HCT116 (cell line): ENCODE measurements around the gene RHOB. TPM values are rescaled to one million over a fixed set of nuclear protein-coding genes. Genes with fewer than 3 reads are reported as not detected.

ENCODE experiments used
- ATAC-seq: fragments of 200-7000 bp; cut with Tn5 transposase; 2 replicates; pipeline ENCODE4 v1.9.1; 2020; ENCODE audit warnings: mild to moderate bottlenecking, moderate library complexity
- BruUV-seq: library from RNA; stranded (reverse); fragments of 400-500 nt; replicated peaks from 2 replicates; lab custom pipeline; 2021; lab: Mats Ljungman, UMichigan
- CTCF ChIA-PET: fragments of 300-600 bp; sonication (Branson Sonifier 250); formaldehyde crosslinking; loops from one replicate; lab custom pipeline; 2021; ENCODE audit warnings: antibody characterized with exemption; lab: Charles Lee
- POLR2A ChIA-PET: fragments of 300-600, 350-600 bp; sonication (Branson Sonifier 250); formaldehyde crosslinking; loops from one replicate; lab custom pipeline; 2021; ENCODE audit warnings: antibody characterized with exemption; lab: Charles Lee
- RAD21 ChIA-PET, 2 experiments: fragments of 300-600 bp; sonication (Branson Sonifier 250); formaldehyde crosslinking; loops; one replicate each; lab custom pipeline; 2023; ENCODE audit warnings: low total read pairs in 2 of 2; ENCODE audit not compliant: uncharacterized antibody in 2 of 2, unreplicated experiment in 2 of 2, low non-redundant PET in 1 of 2; lab: Charles Lee
- DNase-seq: peaks from one replicate; pipeline ENCODE4 v3.0.0-alpha.2; 2010; ENCODE audit warnings: low read depth, low spot score
- H2AFZ ChIP-seq: fragments of 200-600 bp; shearing (Covaris generic), sonication (generic); 2 replicates; pipeline ENCODE4 v1.6.1; 2017; ENCODE audit warnings: low read depth, mixed run types, mixed read lengths, antibody characterized with exemption, low read length; ENCODE audit not compliant: poor library complexity, severe bottlenecking
- H3K27ac ChIP-seq: 2 replicates; pipeline ENCODE4 v1.5.1; 2012; ENCODE audit warnings: low read depth, low read length
- H3K27me3 ChIP-seq: fragments of 200-600 bp; sonication (generic); 2 replicates; pipeline ENCODE4 v1.6.1; 2016; ENCODE audit warnings: mixed run types, low read length, mixed read lengths; ENCODE audit not compliant: insufficient read depth
- H3K36me3 ChIP-seq, 2 experiments: fragments of 200-500 bp in 1 of 2; fragments of 200-600 bp in 1 of 2; sonication (Bioruptor generic) in 1 of 2; sonication (generic) in 1 of 2; 2 replicates each; pipeline versions ENCODE4 v1.5.1 to v1.6.1; 2014 to 2016; ENCODE audit warnings: low read length in 2 of 2, inconsistent platforms in 1 of 2, mixed read lengths in 1 of 2, mixed run types in 1 of 2; ENCODE audit not compliant: insufficient read depth in 2 of 2, control insufficient read depth in 1 of 2
- H3K4me1 ChIP-seq, 2 experiments: fragments of 200-600 bp in 1 of 2; sonication (generic) in 1 of 2; 2 replicates each; pipeline versions ENCODE4 v1.5.1 to v1.6.1; 2012 to 2017; ENCODE audit warnings: low read length in 2 of 2, inconsistent platforms in 1 of 2, mild to moderate bottlenecking in 1 of 2, mixed read lengths in 1 of 2, mixed run types in 1 of 2, moderate library complexity in 1 of 2; ENCODE audit not compliant: insufficient read depth in 2 of 2, control insufficient read depth in 1 of 2
- H3K4me2 ChIP-seq: fragments of 200-600 bp; sonication (generic); 2 replicates; pipeline ENCODE4 v1.6.1; 2017; ENCODE audit warnings: mixed run types, low read length, mixed read lengths
- H3K4me3 ChIP-seq, 2 experiments: fragments of 200-600 bp in 1 of 2; sonication (generic) in 1 of 2; replicated peaks in 1 of 2; 2 replicates each; pipeline ENCODE4 v1.5.1; 2011 to 2016; ENCODE audit warnings: low read length in 2 of 2, control low read depth in 1 of 2, low read depth in 1 of 2, mild to moderate bottlenecking in 1 of 2, mixed read lengths in 1 of 2, mixed run types in 1 of 2
- H3K79me2 ChIP-seq: fragments of 200-600 bp; sonication (generic); 2 replicates; pipeline ENCODE4 v1.6.1; 2017; ENCODE audit warnings: mild to moderate bottlenecking, mixed run types, low read length, moderate library complexity, mixed read lengths; ENCODE audit not compliant: insufficient read depth
- H3K9ac ChIP-seq: fragments of 200-600 bp; sonication (generic); 2 replicates; pipeline ENCODE4 v1.6.1; 2016; ENCODE audit warnings: low read length, mixed read lengths
- H3K9me2 ChIP-seq: fragments of 200-600 bp; sonication (generic), shearing (Covaris generic); 2 replicates; pipeline ENCODE4 v1.6.1; 2017; ENCODE audit warnings: mixed run types, mild to moderate bottlenecking, moderate library complexity; ENCODE audit not compliant: insufficient read depth
- H3K9me3 ChIP-seq, 2 experiments: fragments of 200-500 bp in 1 of 2; fragments of 200-600 bp in 1 of 2; sonication (Bioruptor generic) in 1 of 2; sonication (generic) in 1 of 2; 2 replicates each; pipeline ENCODE4 v1.6.1; 2014 to 2017; ENCODE audit warnings: low read length in 2 of 2, mixed read lengths in 2 of 2, inconsistent platforms in 1 of 2, low read depth in 1 of 2, mild to moderate bottlenecking in 1 of 2, mixed run types in 1 of 2, moderate library complexity in 1 of 2; ENCODE audit not compliant: control insufficient read depth in 1 of 2, insufficient read depth in 1 of 2
- H4K20me1 ChIP-seq: fragments of 200-600 bp; sonication (generic), shearing (Covaris generic); 2 replicates; pipeline ENCODE4 v1.6.1; 2017; ENCODE audit warnings: mixed run types, mild to moderate bottlenecking, moderate library complexity; ENCODE audit not compliant: insufficient read depth
- CEBPB ChIP-seq: IDR thresholded peaks from 2 replicates; pipeline ENCODE4 v1.6.1; 2012; ENCODE audit warnings: low read depth
- CTCF ChIP-seq, 3 experiments: fragments of 200-600 bp in 1 of 3; sonication (generic) in 1 of 3; IDR thresholded peaks in 2 of 3; conservative IDR thresholded peaks in 1 of 3; 2 replicates each; pipeline ENCODE4 v1.5.1; 2012 to 2017; ENCODE audit warnings: low read depth in 2 of 3, low read length in 2 of 3, antibody characterized with exemption in 1 of 3, borderline replicate concordance in 1 of 3, control low read depth in 1 of 3, mild to moderate bottlenecking in 1 of 3, mixed read lengths in 1 of 3, mixed run types in 1 of 3, moderate library complexity in 1 of 3; ENCODE audit not compliant: insufficient read depth in 1 of 3
- EGR1 ChIP-seq: IDR thresholded peaks from 2 replicates; pipeline ENCODE4 v1.6.1; 2012; ENCODE audit warnings: low read depth
- ELF1 ChIP-seq: IDR thresholded peaks from 2 replicates; pipeline ENCODE4 v1.6.1; 2012; ENCODE audit warnings: low read depth, borderline replicate concordance
- EZH2 ChIP-seq: fragments of 200-600 bp; sonication (generic); IDR thresholded peaks from 2 replicates; pipeline ENCODE4 v1.6.1; 2017; ENCODE audit warnings: antibody characterized with exemption, mixed run types
- EZH2phosphoT487 ChIP-seq: fragments of 200-600 bp; IDR thresholded peaks from 2 replicates; pipeline ENCODE4 v1.6.1; 2018; ENCODE audit warnings: antibody characterized with exemption, borderline replicate concordance
- FOSL1 ChIP-seq: IDR thresholded peaks from 2 replicates; pipeline ENCODE4 v1.6.1; 2012; ENCODE audit warnings: low read depth
- POLR2A ChIP-seq: IDR thresholded peaks from 2 replicates; pipeline ENCODE4 v1.7.0; 2011; ENCODE audit warnings: borderline replicate concordance; ENCODE audit not compliant: insufficient read depth, insufficient read length; ENCODE audit errors: extremely low read depth
- POLR2AphosphoS5 ChIP-seq: IDR thresholded peaks from 2 replicates; pipeline ENCODE4 v1.6.1; 2011; ENCODE audit warnings: mild to moderate bottlenecking, low read depth, low read length, moderate library complexity
- SP1 ChIP-seq: IDR thresholded peaks from 2 replicates; pipeline ENCODE4 v1.6.1; 2012; ENCODE audit warnings: low read depth
- TCF7L2 ChIP-seq: IDR thresholded peaks from 2 replicates; pipeline ENCODE4 v1.7.0; 2011; ENCODE audit warnings: borderline replicate concordance, inconsistent platforms; ENCODE audit not compliant: insufficient read depth, insufficient read length; ENCODE audit errors: extremely low read depth
- YY1 ChIP-seq: IDR thresholded peaks from 2 replicates; pipeline ENCODE4 v1.6.1; 2011; ENCODE audit warnings: low read length, low read depth, moderate library complexity, mild to moderate bottlenecking; ENCODE audit not compliant: insufficient replicate concordance; ENCODE audit errors: extremely low read depth
- ZFX ChIP-seq: fragments of 450-650 bp; IDR thresholded peaks from 2 replicates; pipeline ENCODE4 v1.6.1; 2017
- ZNF274 ChIP-seq: fragments of 200-500 bp; sonication (Bioruptor generic); IDR thresholded peaks from 2 replicates; pipeline ENCODE4 v1.6.1; 2014; ENCODE audit warnings: mild to moderate bottlenecking, low read depth, low read length, inconsistent platforms
- intact Hi-C: fragments of 100-400 bp; cut with micrococcal nuclease; formaldehyde crosslinking; loops from 2 replicates; pipeline ENCODE4 v1.10.0; 2022
- total RNA-seq: library from RNA; stranded (reverse); gene quantifications from one replicate; pipeline ENCODE4 v1.2.1, GENCODE V29; 2021; ENCODE audit not compliant: unreplicated experiment
- TF ChIP-seq, protein P1 (sequence below): IDR thresholded peaks from 2 replicates; pipeline ENCODE4 v1.6.1; 2012; ENCODE audit warnings: low read depth
- TF ChIP-seq, protein P2 (sequence below): IDR thresholded peaks from 2 replicates; pipeline ENCODE4 v1.6.1; 2012

The RHOB gene
- total RNA-seq, 1 experiment from 2014 or later: 72.9 TPM

GRCh38 chr2:20431301-20431698, 15.6 kb upstream of the RHOB start:
- Histone ChIP-seq H3K4me2 (peak overlapping the region; percentile 15; the same call in 1 of the 2 replicates), H3K9me2 (no peaks in the 10 kb centered on the region), H3K79me2 (no peaks in the 10 kb centered on the region), H3K9me3 (no peaks in the 10 kb centered on the region), H3K4me3 (no peak overlapping the region), H3K9ac (no peak overlapping the region), H3K27ac (no peak overlapping the region), H2AFZ (no peak overlapping the region), H3K36me3 (no peaks in the 10 kb centered on the region), H3K27me3 (no peaks in the 10 kb centered on the region), H4K20me1 (no peaks in the 10 kb centered on the region), H3K4me1 (peaks cover 0 to 11% of the 10 kb centered on the region in 2 experiments; a peak in 2 of 4 replicates)
- no peak for DNase-seq
- CTCF ChIA-PET: no interaction called here
- 0 out of 2 replicates have a peak, but pooled peaks have one; percentile 23 for TF ChIP-seq CEBPB
- TF ChIP-seq, protein P1, sequence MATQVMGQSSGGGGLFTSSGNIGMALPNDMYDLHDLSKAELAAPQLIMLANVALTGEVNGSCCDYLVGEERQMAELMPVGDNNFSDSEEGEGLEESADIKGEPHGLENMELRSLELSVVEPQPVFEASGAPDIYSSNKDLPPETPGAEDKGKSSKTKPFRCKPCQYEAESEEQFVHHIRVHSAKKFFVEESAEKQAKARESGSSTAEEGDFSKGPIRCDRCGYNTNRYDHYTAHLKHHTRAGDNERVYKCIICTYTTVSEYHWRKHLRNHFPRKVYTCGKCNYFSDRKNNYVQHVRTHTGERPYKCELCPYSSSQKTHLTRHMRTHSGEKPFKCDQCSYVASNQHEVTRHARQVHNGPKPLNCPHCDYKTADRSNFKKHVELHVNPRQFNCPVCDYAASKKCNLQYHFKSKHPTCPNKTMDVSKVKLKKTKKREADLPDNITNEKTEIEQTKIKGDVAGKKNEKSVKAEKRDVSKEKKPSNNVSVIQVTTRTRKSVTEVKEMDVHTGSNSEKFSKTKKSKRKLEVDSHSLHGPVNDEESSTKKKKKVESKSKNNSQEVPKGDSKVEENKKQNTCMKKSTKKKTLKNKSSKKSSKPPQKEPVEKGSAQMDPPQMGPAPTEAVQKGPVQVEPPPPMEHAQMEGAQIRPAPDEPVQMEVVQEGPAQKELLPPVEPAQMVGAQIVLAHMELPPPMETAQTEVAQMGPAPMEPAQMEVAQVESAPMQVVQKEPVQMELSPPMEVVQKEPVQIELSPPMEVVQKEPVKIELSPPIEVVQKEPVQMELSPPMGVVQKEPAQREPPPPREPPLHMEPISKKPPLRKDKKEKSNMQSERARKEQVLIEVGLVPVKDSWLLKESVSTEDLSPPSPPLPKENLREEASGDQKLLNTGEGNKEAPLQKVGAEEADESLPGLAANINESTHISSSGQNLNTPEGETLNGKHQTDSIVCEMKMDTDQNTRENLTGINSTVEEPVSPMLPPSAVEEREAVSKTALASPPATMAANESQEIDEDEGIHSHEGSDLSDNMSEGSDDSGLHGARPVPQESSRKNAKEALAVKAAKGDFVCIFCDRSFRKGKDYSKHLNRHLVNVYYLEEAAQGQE: no peak
- peak; percentile 30; the same call in 1 of the 2 replicates for TF ChIP-seq SP1
- no peak for TF ChIP-seq EGR1
- ATAC-seq: no peak
- intact Hi-C loops: no loop called here
- RAD21 ChIA-PET: no interaction called here
- BruUV-seq: no TSS peak
- POLR2A ChIA-PET: no interaction called here

DNA sequence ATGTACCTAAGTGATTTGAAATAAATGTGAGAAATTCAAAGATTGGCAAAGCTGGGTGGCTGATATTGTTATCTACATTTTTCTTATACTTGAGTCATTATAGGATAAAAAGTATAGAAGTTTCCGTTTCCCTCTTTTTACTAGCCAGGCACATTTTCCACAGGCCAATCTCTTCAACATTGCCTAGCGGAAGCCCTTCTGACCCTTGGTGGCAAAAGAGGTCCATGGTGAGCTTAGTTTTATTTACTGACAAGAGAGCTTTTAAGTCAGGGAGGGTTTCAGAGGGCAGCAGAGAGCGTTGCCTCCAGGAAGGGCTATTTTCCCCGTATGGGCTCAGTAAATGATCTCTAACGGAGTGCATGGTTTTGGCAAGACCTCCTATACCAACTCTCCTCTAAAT, 15.1 kb upstream of the RHOB start:
- H3K9me3 ChIP-seq: no peaks in the 10 kb centered on the region
- no TSS peak for BruUV-seq
- no peak for TF ChIP-seq POLR2AphosphoS5
- TF ChIP-seq, protein P2, sequence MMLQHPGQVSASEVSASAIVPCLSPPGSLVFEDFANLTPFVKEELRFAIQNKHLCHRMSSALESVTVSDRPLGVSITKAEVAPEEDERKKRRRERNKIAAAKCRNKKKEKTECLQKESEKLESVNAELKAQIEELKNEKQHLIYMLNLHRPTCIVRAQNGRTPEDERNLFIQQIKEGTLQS: no peak
- TF ChIP-seq YY1: no peak
- no peak for TF ChIP-seq CTCF (IDR thresholded peaks at IDR 0.05 in 2 of 3, conservative IDR thresholded peaks at IDR 0.05 in 1 of 3; ENCODE audit: borderline replicate concordance in 1 of 3, insufficient read depth in 1 of 3, low read depth in 2 of 3, low read length in 2 of 3)
- no peak for TF ChIP-seq EZH2phosphoT487
- TF ChIP-seq POLR2A: no peak
- TF ChIP-seq ZNF274: no peak
- no peak for TF ChIP-seq ZFX
- no peak for TF ChIP-seq SP1
- no peak for TF ChIP-seq FOSL1
- no peak for TF ChIP-seq TCF7L2
- TF ChIP-seq ELF1: no peak
- no peak for TF ChIP-seq EZH2

More for the DNA sequence above, 15.1 kb upstream of the RHOB start:
- ATAC-seq (no peak), DNase-seq (no peak)
- Histone ChIP-seq H3K9ac (no peak overlapping the region), H3K4me1 (peaks cover 0 to 11% of the 10 kb centered on the region in 2 experiments; a peak in 2 of 4 replicates), H3K79me2 (no peaks in the 10 kb centered on the region), H3K4me3 (no peak overlapping the region), H2AFZ (no peak overlapping the region), H4K20me1 (no peaks in the 10 kb centered on the region), H3K9me2 (no peaks in the 10 kb centered on the region), H3K27ac (no peak overlapping the region), H3K36me3 (no peaks in the 10 kb centered on the region), H3K27me3 (no peaks in the 10 kb centered on the region), H3K4me2 (no peak overlapping the region)
- CTCF ChIA-PET: no interaction called here
- RAD21 ChIA-PET: no interaction called here
- POLR2A ChIA-PET: no interaction called here
- intact Hi-C loops: no loop called here
